HFF-Myc (cell line): Measurements from ENCODE around the gene EIF3F.
A peak's percentile ranks its signal among the peaks of the same experiment; 100 is the strongest.

Experiments used
- DNase-seq: peaks from one replicate; pipeline ENCODE4 v3.0.0-alpha.2; 2011; ENCODE audit warnings: low read depth; ENCODE audit errors: extremely low read depth
- H3K4me3 ChIP-seq: replicated peaks from 2 replicates; pipeline ENCODE4 v1.5.1; 2011; ENCODE audit warnings: low read depth, mild to moderate bottlenecking, control low read depth, low read length
- TF ChIP-seq, protein P1 (sequence below): IDR thresholded peaks from 2 replicates; pipeline ENCODE4 v1.5.1; 2012; ENCODE audit warnings: mild to moderate bottlenecking, low read depth, low read length, control low read depth; ENCODE audit errors: missing control alignments

EIF3F gene

GRCh38 chr11:7986768-7987559 lies at the start of gene EIF3F:
Gene EIF3F (plus strand): TSS chr11:7987337. CDS start chr11:7987353, 16 bp downstream.
- peak; percentile 100 for DNase-seq
- H3K4me3 ChIP-seq = peak within 1 kb of the TSS; percentile 94
- TF ChIP-seq, protein P1, sequence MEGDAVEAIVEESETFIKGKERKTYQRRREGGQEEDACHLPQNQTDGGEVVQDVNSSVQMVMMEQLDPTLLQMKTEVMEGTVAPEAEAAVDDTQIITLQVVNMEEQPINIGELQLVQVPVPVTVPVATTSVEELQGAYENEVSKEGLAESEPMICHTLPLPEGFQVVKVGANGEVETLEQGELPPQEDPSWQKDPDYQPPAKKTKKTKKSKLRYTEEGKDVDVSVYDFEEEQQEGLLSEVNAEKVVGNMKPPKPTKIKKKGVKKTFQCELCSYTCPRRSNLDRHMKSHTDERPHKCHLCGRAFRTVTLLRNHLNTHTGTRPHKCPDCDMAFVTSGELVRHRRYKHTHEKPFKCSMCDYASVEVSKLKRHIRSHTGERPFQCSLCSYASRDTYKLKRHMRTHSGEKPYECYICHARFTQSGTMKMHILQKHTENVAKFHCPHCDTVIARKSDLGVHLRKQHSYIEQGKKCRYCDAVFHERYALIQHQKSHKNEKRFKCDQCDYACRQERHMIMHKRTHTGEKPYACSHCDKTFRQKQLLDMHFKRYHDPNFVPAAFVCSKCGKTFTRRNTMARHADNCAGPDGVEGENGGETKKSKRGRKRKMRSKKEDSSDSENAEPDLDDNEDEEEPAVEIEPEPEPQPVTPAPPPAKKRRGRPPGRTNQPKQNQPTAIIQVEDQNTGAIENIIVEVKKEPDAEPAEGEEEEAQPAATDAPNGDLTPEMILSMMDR = peak; percentile 83

GRCh38 chr11:7941146-7941545 lies 46.0 kb upstream of the EIF3F start:
- TF ChIP-seq, protein P1 = no peak
- DNase-seq = no peak
- H3K4me3 ChIP-seq = no peak overlapping the region

DNA sequence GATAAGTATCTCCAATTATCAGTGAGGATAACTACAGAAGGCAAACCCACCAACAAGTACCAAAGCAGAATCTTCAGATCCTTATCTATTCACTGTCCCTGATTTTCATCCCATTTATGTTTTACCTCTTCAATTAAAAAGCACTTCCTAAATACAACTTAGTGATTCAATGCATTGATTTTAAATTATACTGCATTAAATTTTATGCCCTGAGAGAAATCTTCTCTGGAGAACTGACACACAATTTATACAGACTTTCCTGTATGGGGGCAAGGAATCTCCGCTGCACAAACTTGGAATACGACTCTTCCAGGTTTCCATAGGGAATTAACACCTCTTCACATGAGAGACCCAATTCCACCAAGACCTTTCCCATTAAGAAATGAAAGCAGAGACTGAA lies 45.5 kb upstream of the EIF3F start, which contains the start of gene OR10A3:
OR10A3 (minus strand) TSS at position 101 of the 400 bp plus-strand sequence. CDS start 2,188 bp downstream, outside the sequence.
- no peak for DNase-seq
- TF ChIP-seq, protein P1 = no peak
- no peak within 1 kb of the TSS for H3K4me3 ChIP-seq

DNA sequence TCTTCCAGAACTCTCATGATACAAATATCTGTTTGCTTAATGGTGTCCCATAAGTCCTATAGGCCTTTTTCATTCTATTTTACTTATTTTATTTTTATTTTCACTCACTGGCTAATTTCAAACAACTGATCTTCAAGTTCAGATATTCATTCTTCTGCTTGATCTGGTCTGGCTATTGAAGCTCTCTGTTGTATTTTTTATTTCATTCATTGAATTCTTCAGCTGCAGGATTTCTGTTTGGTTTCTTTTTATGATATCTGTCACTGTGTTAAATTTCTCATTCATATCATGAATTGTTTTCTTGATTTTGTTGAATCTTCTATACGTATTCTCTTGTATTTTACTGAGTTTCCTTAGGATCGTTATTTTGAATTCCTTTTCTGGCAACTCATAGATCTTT lies 43.0 kb upstream of the EIF3F start:
- DNase-seq = no peak
- TF ChIP-seq, protein P1 = no peak
- H3K4me3 ChIP-seq = no peak overlapping the region

DNA sequence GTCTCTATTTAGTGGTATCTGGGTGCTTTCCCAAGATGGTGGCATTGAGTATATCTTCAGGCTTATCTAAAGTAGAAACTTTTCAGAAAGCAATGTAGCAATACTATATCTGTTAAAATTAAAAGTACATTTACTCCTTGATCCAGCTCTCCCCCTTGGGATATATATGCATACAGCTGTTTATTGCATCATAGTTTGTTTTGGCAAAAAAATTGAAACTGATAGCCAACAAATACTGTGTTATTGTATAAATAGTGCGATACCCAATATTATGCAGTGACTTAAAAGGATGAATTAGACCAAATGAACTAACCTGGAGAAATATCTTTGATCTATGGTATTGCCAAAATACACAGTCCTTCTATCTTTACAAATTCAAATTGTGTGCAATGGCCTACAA lies 37.2 kb upstream of the EIF3F start:
- no peak for DNase-seq

GRCh38 chr11:7955191-7955590 lies 31.9 kb upstream of the EIF3F start:
- no peak overlapping the region for H3K4me3 ChIP-seq
- TF ChIP-seq, protein P1 = no peak
- no peak for DNase-seq

More for the DNA sequence above, 37.2 kb upstream of the EIF3F start:
- H3K4me3 ChIP-seq = no peak overlapping the region
- TF ChIP-seq, protein P1 = no peak
